ENCODE measurements around the gene HS6ST2.

DNA sequence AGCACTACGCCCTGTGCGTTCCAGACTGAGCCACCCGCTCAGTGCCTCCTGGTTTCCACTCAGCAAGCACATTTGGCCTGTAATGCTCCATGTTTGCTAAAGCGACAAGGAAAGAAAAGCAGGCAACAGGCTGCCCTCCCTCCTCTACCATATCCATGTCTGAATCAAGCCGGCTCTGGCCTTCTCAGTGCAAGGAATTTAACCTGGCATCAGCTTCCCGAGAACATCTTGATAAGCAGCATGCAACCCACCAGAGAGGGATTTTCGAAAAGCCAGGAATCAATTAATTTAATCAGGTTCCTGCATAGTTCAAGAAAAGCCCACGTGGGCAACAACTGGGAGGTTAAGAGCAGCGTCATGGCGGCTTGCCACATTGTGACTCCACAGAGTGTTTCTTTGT, 228.2 kb downstream of the HS6ST2 start:
- TF ChIP-seq, protein P1, sequence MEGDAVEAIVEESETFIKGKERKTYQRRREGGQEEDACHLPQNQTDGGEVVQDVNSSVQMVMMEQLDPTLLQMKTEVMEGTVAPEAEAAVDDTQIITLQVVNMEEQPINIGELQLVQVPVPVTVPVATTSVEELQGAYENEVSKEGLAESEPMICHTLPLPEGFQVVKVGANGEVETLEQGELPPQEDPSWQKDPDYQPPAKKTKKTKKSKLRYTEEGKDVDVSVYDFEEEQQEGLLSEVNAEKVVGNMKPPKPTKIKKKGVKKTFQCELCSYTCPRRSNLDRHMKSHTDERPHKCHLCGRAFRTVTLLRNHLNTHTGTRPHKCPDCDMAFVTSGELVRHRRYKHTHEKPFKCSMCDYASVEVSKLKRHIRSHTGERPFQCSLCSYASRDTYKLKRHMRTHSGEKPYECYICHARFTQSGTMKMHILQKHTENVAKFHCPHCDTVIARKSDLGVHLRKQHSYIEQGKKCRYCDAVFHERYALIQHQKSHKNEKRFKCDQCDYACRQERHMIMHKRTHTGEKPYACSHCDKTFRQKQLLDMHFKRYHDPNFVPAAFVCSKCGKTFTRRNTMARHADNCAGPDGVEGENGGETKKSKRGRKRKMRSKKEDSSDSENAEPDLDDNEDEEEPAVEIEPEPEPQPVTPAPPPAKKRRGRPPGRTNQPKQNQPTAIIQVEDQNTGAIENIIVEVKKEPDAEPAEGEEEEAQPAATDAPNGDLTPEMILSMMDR (IDR thresholded peaks at IDR 0.05), result no peak
- no peak for TF ChIP-seq POLR2A (IDR thresholded peaks at IDR 0.05)
